GM23338 (cell line): ENCODE data around the gene POLR2H. TPM values are rescaled to one million over a fixed set of nuclear protein-coding genes. Genes with fewer than 3 reads are reported as not detected.

Source experiments
- ATAC-seq: fragments of 200-7000 bp; cut with Tn5 transposase; 3 replicates; pipeline ENCODE4 v1.9.1; 2020
- DNase-seq: peaks from one replicate; pipeline ENCODE4 v3.0.0-alpha.2; 2015; ENCODE audit warnings: low spot score
- H2AFZ ChIP-seq: fragments of 200-600 bp; sonication (generic); 2 replicates; pipeline ENCODE4 v1.8.0; 2016; ENCODE audit warnings: antibody characterized with exemption, mild to moderate bottlenecking, moderate library complexity
- H3F3A ChIP-seq: fragments of 200-600 bp; sonication (generic); replicated peaks from 2 replicates; pipeline ENCODE4 v1.8.0; 2017; ENCODE audit warnings: antibody characterized with exemption, mixed run types, low read depth
- H3K27ac ChIP-seq: fragments of 200-600 bp; sonication (generic); 2 replicates; pipeline ENCODE4 v1.6.1; 2016; ENCODE audit warnings: low read depth
- H3K27me3 ChIP-seq: fragments of 200-600 bp; sonication (generic); 2 replicates; pipeline ENCODE4 v1.8.0; 2016; ENCODE audit warnings: mild to moderate bottlenecking, mixed run types, moderate library complexity; ENCODE audit not compliant: insufficient read depth
- H3K36me3 ChIP-seq: fragments of 200-600 bp; sonication (generic); 2 replicates; pipeline ENCODE4 v1.8.0; 2016; ENCODE audit warnings: mild to moderate bottlenecking; ENCODE audit not compliant: insufficient read depth
- H3K4me1 ChIP-seq: fragments of 200-600 bp; sonication (generic); 2 replicates; pipeline ENCODE4 v1.8.0; 2016; ENCODE audit warnings: mild to moderate bottlenecking, moderate library complexity; ENCODE audit not compliant: insufficient read depth
- H3K4me2 ChIP-seq: fragments of 200-600 bp; sonication (generic); 2 replicates; pipeline ENCODE4 v1.7.1; 2017; ENCODE audit warnings: mixed run types
- H3K4me3 ChIP-seq: fragments of 200-600 bp; sonication (generic); 2 replicates; pipeline ENCODE4 v1.6.1; 2016; ENCODE audit warnings: mixed run types
- H3K79me2 ChIP-seq: fragments of 200-600 bp; sonication (generic); replicated peaks from 2 replicates; pipeline ENCODE4 v1.8.0; 2017; ENCODE audit warnings: mild to moderate bottlenecking; ENCODE audit not compliant: insufficient read depth
- H3K9me2 ChIP-seq: fragments of 200-600 bp; sonication (generic); 2 replicates; pipeline ENCODE4 v1.8.0; 2017; ENCODE audit not compliant: insufficient read depth
- H4K20me1 ChIP-seq: fragments of 200-600 bp; sonication (generic); replicated peaks from 2 replicates; pipeline ENCODE4 v1.8.0; 2017; ENCODE audit warnings: mild to moderate bottlenecking; ENCODE audit not compliant: insufficient read depth
- H3K27ac Mint-ChIP-seq: 2 replicates; pipeline ENCODE4 v1.8.0; 2020; ENCODE audit warnings: inconsistent platforms, mild to moderate bottlenecking, moderate library complexity, mixed read lengths
- H3K27me3 Mint-ChIP-seq: 3 replicates; pipeline ENCODE4 v1.8.0; 2022; ENCODE audit warnings: low read depth, mild to moderate bottlenecking, moderate library complexity, mixed read lengths, inconsistent platforms; ENCODE audit not compliant: insufficient read depth, poor library complexity
- H3K36me3 Mint-ChIP-seq: 3 replicates; pipeline ENCODE4 v1.8.0; 2021; ENCODE audit warnings: low read depth, mild to moderate bottlenecking, inconsistent platforms, moderate library complexity, mixed read lengths
- H3K4me1 Mint-ChIP-seq: 3 replicates; pipeline ENCODE4 v1.8.0; 2020; ENCODE audit warnings: mild to moderate bottlenecking, inconsistent platforms, mixed read lengths
- H3K4me3 Mint-ChIP-seq: 3 replicates; pipeline ENCODE4 v1.8.0; 2021; ENCODE audit warnings: moderate library complexity, mild to moderate bottlenecking, inconsistent platforms, mixed read lengths
- H3K9me3 Mint-ChIP-seq: 3 replicates; pipeline ENCODE4 v1.8.0; 2020; ENCODE audit warnings: moderate library complexity, mild to moderate bottlenecking, inconsistent platforms, mixed read lengths
- CREB1 ChIP-seq: fragments of 250-450 bp; sonication (Bioruptor Pico); IDR thresholded peaks from 2 replicates; pipeline ENCODE4 v1.5.0; 2020; ENCODE audit warnings: low read depth, mild to moderate bottlenecking, moderate library complexity
- ETS1 ChIP-seq: IDR thresholded peaks from 2 replicates; pipeline ENCODE4 v1.6.1; 2016; ENCODE audit warnings: antibody characterized with exemption
- EZH2 ChIP-seq: fragments of 200-600 bp; sonication (generic); IDR thresholded peaks from one replicate; pipeline ENCODE4 v1.8.0; 2017; ENCODE audit warnings: antibody characterized with exemption, mild to moderate bottlenecking, low read depth; ENCODE audit not compliant: unreplicated experiment
- JUNB ChIP-seq: IDR thresholded peaks from one replicate; pipeline ENCODE4 v1.6.1; 2016; ENCODE audit warnings: antibody characterized with exemption; ENCODE audit not compliant: unreplicated experiment
- NANOG ChIP-seq: IDR thresholded peaks from 2 replicates; pipeline ENCODE4 v1.6.1; 2016; ENCODE audit warnings: antibody characterized with exemption, borderline replicate concordance
- POLR2AphosphoS5 ChIP-seq: IDR thresholded peaks from 2 replicates; pipeline ENCODE4 v1.6.1; 2016; ENCODE audit warnings: antibody characterized with exemption, low read depth
- REST ChIP-seq: IDR thresholded peaks from one replicate; pipeline ENCODE4 v1.6.1; 2018; ENCODE audit warnings: antibody characterized with exemption; ENCODE audit not compliant: unreplicated experiment
- STAT1 ChIP-seq: IDR thresholded peaks from one replicate; pipeline ENCODE4 v1.6.1; 2016; ENCODE audit warnings: antibody characterized with exemption; ENCODE audit not compliant: unreplicated experiment
- ZNF114 ChIP-seq: fragments of 250-450 bp; sonication (Bioruptor Pico); IDR thresholded peaks from 2 replicates; pipeline ENCODE4 v1.5.0; 2020; ENCODE audit warnings: mild to moderate bottlenecking, moderate library complexity
- ZNF331 ChIP-seq: fragments of 250-450 bp; sonication (Bioruptor Pico); IDR thresholded peaks from 2 replicates; pipeline ENCODE4 v1.5.0; 2020; ENCODE audit warnings: low read depth, mild to moderate bottlenecking, moderate library complexity
- polyA plus RNA-seq: library from polyadenylated mRNA; unstranded; fragments of >200 nt; fragmentation: Nextera tagmentation; extraction: Ambion mirVana; gene quantifications from 2 replicates; pipeline ENCODE4 v1.2.1, GENCODE V29; 2016
- total RNA-seq: library from RNA; depleted of rRNA; stranded (reverse); fragments of >200 nt; shearing (Covaris generic); gene quantifications from 2 replicates; pipeline ENCODE4 v1.2.3, GENCODE V29; 2014

POLR2H gene
- total and polyA plus RNA-seq, 2 experiments from 2014 or later = 190 to 199 TPM

DNA sequence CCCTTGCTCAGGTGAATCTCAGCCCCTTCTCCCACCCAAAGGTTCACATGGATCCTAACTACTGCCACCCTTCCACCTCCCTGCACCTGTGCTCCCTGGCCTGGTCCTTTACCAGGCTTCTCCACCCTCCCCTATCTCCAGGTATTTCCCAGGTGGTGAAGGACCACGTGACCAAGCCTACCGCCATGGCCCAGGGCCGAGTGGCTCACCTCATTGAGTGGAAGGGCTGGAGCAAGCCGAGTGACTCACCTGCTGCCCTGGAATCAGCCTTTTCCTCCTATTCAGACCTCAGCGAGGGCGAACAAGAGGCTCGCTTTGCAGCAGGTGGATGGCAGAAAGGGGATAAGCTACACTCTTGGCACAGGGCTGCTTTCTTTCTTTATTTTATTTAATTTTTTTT is 19.6 kb upstream of the POLR2H start:
- H3K27ac Mint-ChIP-seq = no peak overlapping the region

More for the DNA sequence above, 19.6 kb upstream of the POLR2H start:
- H3K36me3 ChIP-seq = no peaks in the 10 kb centered on the region
- Mint-ChIP-seq H3K36me3 (peaks cover 15% of the 10 kb centered on the region), H3K4me1 (peaks cover 43% of the 10 kb centered on the region), H3K4me3 (no peak overlapping the region), H3K9me3 (peaks cover 3% of the 10 kb centered on the region; the same call in 1 of the 3 replicates), H3K27me3 (peaks cover 25% of the 10 kb centered on the region)
- H3K4me3 ChIP-seq = no peak overlapping the region
- H3F3A ChIP-seq = peaks cover 12% of the 10 kb centered on the region; the same call in 1 of the 2 replicates
- DNase-seq = no peak
- peaks cover 23% of the 10 kb centered on the region for H3K79me2 ChIP-seq
- no peak for ATAC-seq
- no peak overlapping the region for H2AFZ ChIP-seq
- no peaks in the 10 kb centered on the region for H3K9me2 ChIP-seq
- H3K4me2 ChIP-seq = no peak overlapping the region
- no peaks in the 10 kb centered on the region for H3K27me3 ChIP-seq
- TF ChIP-seq ZNF114 (CRISPR knock-in tag) = no peak
- TF ChIP-seq JUNB = no peak
- TF ChIP-seq STAT1 = no peak
- TF ChIP-seq EZH2 = no peak
- no peak for TF ChIP-seq POLR2AphosphoS5
- no peak for TF ChIP-seq CREB1 (CRISPR knock-in tag)
- no peak for TF ChIP-seq REST
- no peak for TF ChIP-seq ETS1
- no peak for TF ChIP-seq NANOG
- no peak for TF ChIP-seq ZNF331
- peaks cover 14% of the 10 kb centered on the region for H4K20me1 ChIP-seq
- H3K27ac ChIP-seq = no peak overlapping the region
- peaks cover 26% of the 10 kb centered on the region for H3K4me1 ChIP-seq
